ENCODE measurements around the gene ATP9B. TPM values are rescaled to one million over a fixed set of nuclear protein-coding genes. Genes with fewer than 3 reads are reported as not detected.

Gene ATP9B
- total and polyA plus RNA-seq, 2 experiments from 2014 or later, result 8.5 to 12.8 TPM

DNA sequence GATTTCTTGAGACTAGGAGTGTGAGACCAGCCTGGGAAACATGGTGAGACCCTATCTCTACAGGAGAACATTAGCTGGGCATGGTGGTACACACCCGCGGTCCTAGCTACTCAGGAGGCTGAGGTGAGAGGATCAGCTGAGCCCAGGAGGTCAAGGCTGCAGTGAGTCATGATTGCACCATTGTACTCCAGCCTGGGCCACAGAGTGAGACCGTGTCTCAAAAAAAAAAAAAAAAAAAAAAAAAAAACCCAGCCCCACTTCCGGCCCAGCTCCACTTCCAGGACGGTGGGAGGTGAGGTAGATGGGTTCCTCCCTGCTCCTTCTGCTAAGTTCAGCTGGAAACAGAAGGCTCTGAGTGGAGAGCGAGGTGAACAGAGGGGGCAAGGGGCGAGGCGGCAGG, 285.2 kb downstream of the ATP9B start:
- Histone ChIP-seq H3F3A (ENCODE audit: insufficient read depth) (no peaks in the 10 kb centered on the region), H3K4me3 (no peak overlapping the region), H3K9me3 (ENCODE audit: low read depth) (no peaks in the 10 kb centered on the region), H2AFZ (no peak overlapping the region), H4K20me1 (ENCODE audit: insufficient read depth) (no peaks in the 10 kb centered on the region), H3K27me3 (replicated peaks; ENCODE audit: insufficient read depth) (no peaks in the 10 kb centered on the region), H3K4me1 (ENCODE audit: insufficient read depth) (no peaks in the 10 kb centered on the region), H3K27ac (no peak overlapping the region), H3K9me2 (ENCODE audit: insufficient read depth) (no peaks in the 10 kb centered on the region), H3K9ac (no peak overlapping the region), H3K36me3 (ENCODE audit: low read depth) (0 out of 2 replicates have a peak, but pooled peaks cover 1% of the 10 kb centered on the region), H3K4me2 (ENCODE audit: unreplicated experiment) (no peak overlapping the region), H3K79me2 (ENCODE audit: insufficient read depth) (no peaks in the 10 kb centered on the region)
- TF ChIP-seq EZH2 (IDR thresholded peaks at IDR 0.05; ENCODE audit: insufficient read depth, poor library complexity, severe bottlenecking) (no peak), EZH2phosphoT487 (IDR thresholded peaks at IDR 0.05; ENCODE audit: insufficient read depth, low read depth) (no peak)
- 91 to 94% methylated on average over 6 to 8 of the region's 8 CpGs for WGBS, 2 experiments (ENCODE audit: low coverage in 1 of 2, low lambda C conversion rate in 2 of 2, missing lambda C conversion rate in 2 of 2)
- in situ Hi-C loops (cut with MboI), result no loop called here
- DNase-seq, result no peak

DNA sequence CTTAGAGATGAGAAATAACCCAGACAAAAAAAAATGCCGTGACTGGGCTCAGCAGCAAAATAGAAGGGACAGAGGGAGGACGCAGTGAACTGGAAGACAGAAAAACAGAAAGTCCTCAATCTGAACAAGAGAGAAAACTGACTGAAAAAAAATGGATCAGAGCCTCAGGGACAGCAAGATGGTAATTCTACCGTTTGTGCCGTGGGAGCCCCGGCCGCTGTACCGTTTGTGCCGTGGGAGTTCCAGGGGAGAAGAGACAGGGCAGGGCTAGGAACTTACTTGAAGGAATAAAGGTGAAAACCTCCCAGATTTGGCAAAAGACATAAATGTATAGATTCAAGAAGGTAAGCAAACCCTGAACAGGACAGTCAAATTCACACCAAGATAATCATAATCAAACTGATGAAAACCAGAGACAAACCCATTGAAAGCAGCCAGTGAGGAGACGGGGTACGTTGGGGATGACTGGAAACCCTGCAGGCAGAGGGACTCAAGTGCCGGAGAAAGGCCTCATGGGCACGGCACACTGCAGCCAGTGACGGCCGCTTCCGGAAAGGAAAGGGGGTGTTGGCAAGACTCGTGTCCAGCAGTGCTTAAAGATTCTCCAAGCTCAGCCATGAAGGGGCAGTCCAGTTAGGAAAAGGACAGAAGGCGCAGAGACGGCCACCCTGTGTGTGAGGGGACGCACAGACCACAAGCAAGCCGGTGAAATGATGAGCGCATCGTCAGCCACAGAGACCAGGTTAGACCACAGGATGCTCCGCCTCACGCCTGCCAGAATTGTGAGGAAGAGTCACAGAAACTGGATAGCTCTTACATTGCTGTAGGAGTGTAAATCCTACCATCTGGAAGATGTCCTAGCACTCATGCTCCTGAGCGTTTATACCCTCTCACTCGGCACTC, 286.5 kb downstream of the ATP9B start:
- H3K36me3 ChIP-seq (ENCODE audit: low read depth), result peaks cover 13% of the 10 kb centered on the region; the same call in 1 of the 2 replicates
- no peaks in the 10 kb centered on the region for H3F3A ChIP-seq (ENCODE audit: insufficient read depth)
- no peak for TF ChIP-seq EZH2phosphoT487 (IDR thresholded peaks at IDR 0.05; ENCODE audit: insufficient read depth, low read depth)
- TF ChIP-seq EZH2 (IDR thresholded peaks at IDR 0.05; ENCODE audit: insufficient read depth, poor library complexity, severe bottlenecking), result no peak
- no peak overlapping the region for H3K27ac ChIP-seq
- no peaks in the 10 kb centered on the region for H3K79me2 ChIP-seq (ENCODE audit: insufficient read depth)
- H3K4me1 ChIP-seq (ENCODE audit: insufficient read depth), result no peaks in the 10 kb centered on the region
- H3K27me3 ChIP-seq (replicated peaks; ENCODE audit: insufficient read depth), result no peaks in the 10 kb centered on the region
- no peak overlapping the region for H2AFZ ChIP-seq
- H4K20me1 ChIP-seq (ENCODE audit: insufficient read depth), result no peaks in the 10 kb centered on the region
- 92 to 94% methylated on average over 26 of the region's 26 CpGs for WGBS, 2 experiments (ENCODE audit: low coverage in 1 of 2, low lambda C conversion rate in 2 of 2, missing lambda C conversion rate in 2 of 2)
- in situ Hi-C loops (cut with MboI), result no loop called here
- no peaks in the 10 kb centered on the region for H3K9me2 ChIP-seq (ENCODE audit: insufficient read depth)
- H3K4me2 ChIP-seq (ENCODE audit: unreplicated experiment), result no peak overlapping the region
- no peak overlapping the region for H3K9ac ChIP-seq
- no peaks in the 10 kb centered on the region for H3K9me3 ChIP-seq (ENCODE audit: low read depth)
- H3K4me3 ChIP-seq, result no peak overlapping the region
- no peak for DNase-seq

DNA sequence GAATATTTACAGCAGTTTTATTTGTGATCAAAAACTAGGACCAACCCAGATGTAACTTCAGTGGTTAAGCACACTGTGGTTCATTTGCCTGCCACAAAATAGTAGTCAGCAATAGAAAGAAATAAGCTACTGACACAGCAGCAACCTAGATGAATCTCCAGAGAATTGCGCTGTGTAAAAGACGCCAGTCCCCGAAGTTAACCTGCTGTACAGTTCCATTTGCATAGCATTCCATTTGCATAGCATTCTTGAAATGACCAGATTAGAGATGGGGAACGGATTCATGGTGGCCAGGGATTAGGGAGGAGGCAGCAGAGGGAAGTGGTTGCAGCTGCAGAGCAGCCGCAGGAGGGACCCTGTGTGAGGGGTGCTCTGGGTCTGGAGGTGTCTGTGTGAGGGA, 287.2 kb downstream of the ATP9B start:
- H2AFZ ChIP-seq, result no peak overlapping the region
- no peaks in the 10 kb centered on the region for H4K20me1 ChIP-seq (ENCODE audit: insufficient read depth)
- peaks cover 17% of the 10 kb centered on the region; the same call in 1 of the 2 replicates for H3K36me3 ChIP-seq (ENCODE audit: low read depth)
- no peak overlapping the region for H3K4me2 ChIP-seq (ENCODE audit: unreplicated experiment)
- TF ChIP-seq EZH2 (IDR thresholded peaks at IDR 0.05; ENCODE audit: insufficient read depth, poor library complexity, severe bottlenecking) (no peak), EZH2phosphoT487 (IDR thresholded peaks at IDR 0.05; ENCODE audit: insufficient read depth, low read depth) (no peak)
- no peak overlapping the region for H3K27ac ChIP-seq
- in situ Hi-C loops (cut with MboI), result no loop called here
- 91 to 95% methylated on average over 5 of the region's 5 CpGs for WGBS, 2 experiments (ENCODE audit: low coverage in 1 of 2, low lambda C conversion rate in 2 of 2, missing lambda C conversion rate in 2 of 2)
- H3K4me1 ChIP-seq (ENCODE audit: insufficient read depth), result no peaks in the 10 kb centered on the region
- H3K9me2 ChIP-seq (ENCODE audit: insufficient read depth), result no peaks in the 10 kb centered on the region
- no peak overlapping the region for H3K9ac ChIP-seq
- no peak overlapping the region for H3K4me3 ChIP-seq
- no peaks in the 10 kb centered on the region for H3K79me2 ChIP-seq (ENCODE audit: insufficient read depth)
- H3K9me3 ChIP-seq (ENCODE audit: low read depth), result no peaks in the 10 kb centered on the region
- no peaks in the 10 kb centered on the region for H3K27me3 ChIP-seq (replicated peaks; ENCODE audit: insufficient read depth)
- no peak for DNase-seq
- H3F3A ChIP-seq (ENCODE audit: insufficient read depth), result no peaks in the 10 kb centered on the region; the same call in 1 of the 2 replicates

DNA sequence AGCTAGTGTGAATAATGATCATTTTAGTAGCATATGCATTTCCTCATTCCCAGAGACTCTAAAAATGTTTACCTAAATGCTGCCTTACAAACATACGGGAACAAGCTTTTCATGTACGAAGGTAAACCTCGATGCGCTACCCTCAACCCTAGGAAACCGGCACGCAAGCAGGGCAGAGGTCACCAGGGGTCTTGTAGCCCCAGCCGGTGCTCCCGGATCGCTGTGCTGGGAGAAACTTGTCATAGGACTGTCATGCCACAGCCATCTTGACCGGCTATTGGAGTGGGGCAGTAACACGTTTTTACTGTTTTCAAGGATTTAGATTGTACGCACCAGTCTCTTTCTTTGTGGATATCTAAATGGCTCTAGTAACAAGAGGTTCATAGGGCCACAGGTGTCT, 291.7 kb downstream of the ATP9B start:
- Histone ChIP-seq H3K27me3 (replicated peaks; ENCODE audit: insufficient read depth) (no peaks in the 10 kb centered on the region), H4K20me1 (ENCODE audit: insufficient read depth) (no peaks in the 10 kb centered on the region), H3K79me2 (ENCODE audit: insufficient read depth) (no peaks in the 10 kb centered on the region), H3K9me2 (ENCODE audit: insufficient read depth) (no peaks in the 10 kb centered on the region), H3K36me3 (ENCODE audit: low read depth) (peaks cover 17% of the 10 kb centered on the region; the same call in 1 of the 2 replicates), H3K4me3 (no peak overlapping the region), H3K4me1 (ENCODE audit: insufficient read depth) (0 out of 2 replicates have a peak, but pooled peaks cover 1% of the 10 kb centered on the region), H2AFZ (no peak overlapping the region), H3K9me3 (ENCODE audit: low read depth) (no peaks in the 10 kb centered on the region), H3F3A (ENCODE audit: insufficient read depth) (peaks cover 6% of the 10 kb centered on the region), H3K27ac (no peak overlapping the region), H3K4me2 (ENCODE audit: unreplicated experiment) (no peak overlapping the region), H3K9ac (no peak overlapping the region)
- WGBS, 2 experiments (ENCODE audit: low coverage in 1 of 2, low lambda C conversion rate in 2 of 2, missing lambda C conversion rate in 2 of 2), result 97 to 99% methylated on average over 12 of the region's 12 CpGs
- no peak for DNase-seq
- TF ChIP-seq EZH2phosphoT487 (IDR thresholded peaks at IDR 0.05; ENCODE audit: insufficient read depth, low read depth) (no peak), EZH2 (IDR thresholded peaks at IDR 0.05; ENCODE audit: insufficient read depth, poor library complexity, severe bottlenecking) (no peak)
- in situ Hi-C loops (cut with MboI), result no loop called here

All from GM23248 (cell line).